CD4-positive, alpha-beta T cell treated with Interleukin-15 for 4 hours (primary cell): ENCODE data around the gene DSCAML1.

Experiments used
- DNase-seq: peaks from one replicate; pipeline ENCODE4 v3.0.0-alpha.2; 2020; ENCODE audit warnings: low spot score

The DSCAML1 gene

DNA sequence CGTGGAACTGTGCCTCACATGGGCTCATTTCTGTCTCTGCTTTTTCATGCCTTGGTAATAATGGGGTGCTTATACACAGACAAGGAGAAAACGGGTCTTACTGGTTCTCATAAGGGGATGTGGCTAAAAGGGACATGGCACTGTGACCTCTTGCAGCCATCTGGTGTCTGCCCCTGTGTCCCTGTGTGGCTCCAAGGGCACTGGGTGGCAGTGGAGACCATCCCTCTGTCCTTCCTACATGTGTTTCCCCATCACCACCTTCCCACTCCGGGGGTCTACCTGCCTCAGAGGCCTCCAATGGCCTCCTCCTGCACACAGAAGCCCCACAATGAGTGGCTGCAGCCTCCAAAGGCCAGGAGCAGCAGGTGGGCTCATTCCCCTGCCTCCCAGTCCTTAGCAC lies 248.1 kb downstream of the DSCAML1 start:
- no peak for DNase-seq

DNA sequence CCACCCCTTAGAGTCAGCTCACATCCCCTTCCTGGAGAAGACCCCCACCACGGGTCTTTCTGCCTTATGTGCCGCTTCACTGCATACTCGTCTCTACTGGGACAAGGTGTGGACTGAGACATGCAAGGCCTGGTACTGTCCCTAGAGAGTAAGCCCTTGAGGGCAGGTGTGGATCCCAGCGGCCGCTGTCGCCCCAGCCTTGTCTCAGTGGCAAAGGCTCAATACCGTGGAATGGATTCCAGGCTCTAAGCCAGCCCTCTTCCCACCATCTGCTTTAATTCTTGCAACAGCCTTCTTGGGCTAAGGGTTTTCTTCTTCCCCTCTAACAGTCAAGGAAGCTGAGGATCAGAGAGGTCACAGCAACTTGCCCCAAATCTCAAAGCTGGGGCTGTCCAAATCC lies 249.1 kb downstream of the DSCAML1 start:
- DNase-seq, result no peak

DNA sequence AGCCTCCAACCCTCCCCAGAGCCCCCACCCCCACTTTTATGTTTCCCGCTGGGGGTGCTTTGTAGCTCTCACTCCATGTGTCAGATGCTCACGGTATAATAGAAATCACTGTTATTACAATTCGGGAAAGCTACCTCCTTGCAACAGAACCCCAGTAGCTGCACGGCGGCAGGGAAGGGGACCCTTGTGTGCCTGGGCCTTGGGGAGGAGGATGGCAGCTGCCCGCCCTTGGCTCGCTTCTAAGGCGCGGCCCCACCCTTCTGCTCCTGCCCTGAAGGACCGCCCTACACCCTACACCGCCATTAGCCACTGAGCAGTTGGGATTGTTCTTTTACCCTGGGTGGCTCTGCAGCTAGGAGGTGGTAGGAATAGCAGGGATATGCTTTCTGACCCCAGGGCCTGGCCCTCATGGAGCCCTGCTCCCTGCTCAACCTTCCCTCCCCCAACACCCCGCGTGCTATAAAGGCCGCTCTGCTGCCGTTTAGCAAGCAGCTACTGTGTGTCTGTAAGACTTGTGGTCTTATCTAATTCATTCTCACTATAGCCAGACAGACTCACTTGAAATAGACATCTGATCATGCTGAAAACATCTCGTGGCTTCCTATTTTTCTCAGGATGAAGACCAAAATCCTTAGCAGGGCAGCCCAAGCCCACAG lies 249.7 kb downstream of the DSCAML1 start:
- no peak for DNase-seq

DNA sequence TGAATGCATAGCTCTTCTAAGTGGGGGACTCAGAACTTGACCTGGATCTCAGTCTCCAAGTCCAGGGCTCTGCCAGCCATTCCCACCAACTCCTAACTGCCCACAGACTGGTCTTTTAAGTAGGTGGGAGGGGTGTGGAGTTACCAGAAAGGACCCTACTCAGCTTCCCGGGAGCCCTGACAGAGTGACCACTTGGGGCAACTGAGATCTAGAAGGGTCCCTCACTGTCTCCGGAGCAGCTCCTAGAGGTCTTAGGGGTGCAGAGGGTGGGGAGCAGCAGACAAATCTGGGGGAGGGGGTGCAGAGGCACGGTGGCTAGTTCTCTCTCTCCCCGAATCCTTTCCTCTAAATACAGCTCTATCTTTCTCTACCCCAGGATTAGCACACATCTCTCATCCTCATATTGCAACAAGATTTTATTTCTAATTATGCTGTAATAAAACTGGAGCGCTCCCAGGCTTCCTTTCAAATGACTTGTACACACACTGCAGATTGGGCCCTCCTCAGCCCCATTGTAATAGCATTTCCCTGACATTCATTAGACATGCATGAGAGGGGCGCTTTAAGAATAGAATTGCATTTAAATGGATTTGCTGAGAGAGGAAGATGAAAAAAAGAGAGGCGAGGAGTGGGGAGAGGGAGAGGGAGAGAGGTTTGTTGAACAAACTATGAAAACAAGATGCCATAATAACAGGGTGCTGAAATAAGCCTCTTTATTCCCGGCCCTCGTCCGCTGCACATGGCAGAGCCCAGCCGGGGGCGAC lies 250.4 kb downstream of the DSCAML1 start:
- no peak for DNase-seq

DNA sequence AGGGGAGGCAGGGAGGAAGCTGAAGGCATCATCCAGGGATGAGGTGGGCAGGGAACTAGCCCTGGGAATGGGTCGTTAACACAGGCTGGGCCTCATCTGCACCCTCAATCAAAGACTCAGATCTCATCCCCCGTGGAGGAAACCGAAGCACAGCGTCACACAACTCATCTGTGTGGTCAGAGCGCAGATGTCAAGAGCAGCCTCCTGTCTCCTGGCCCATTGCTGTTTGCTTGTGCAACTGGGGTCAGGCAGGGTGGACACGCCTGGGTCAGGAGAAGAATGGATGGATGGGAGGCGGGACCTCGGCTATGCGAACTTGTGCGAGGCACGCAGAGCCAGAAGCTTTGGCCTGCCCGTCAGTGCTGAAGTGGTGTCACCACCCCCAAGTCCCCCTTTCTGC lies 251.3 kb downstream of the DSCAML1 start:
- no peak for DNase-seq

DNA sequence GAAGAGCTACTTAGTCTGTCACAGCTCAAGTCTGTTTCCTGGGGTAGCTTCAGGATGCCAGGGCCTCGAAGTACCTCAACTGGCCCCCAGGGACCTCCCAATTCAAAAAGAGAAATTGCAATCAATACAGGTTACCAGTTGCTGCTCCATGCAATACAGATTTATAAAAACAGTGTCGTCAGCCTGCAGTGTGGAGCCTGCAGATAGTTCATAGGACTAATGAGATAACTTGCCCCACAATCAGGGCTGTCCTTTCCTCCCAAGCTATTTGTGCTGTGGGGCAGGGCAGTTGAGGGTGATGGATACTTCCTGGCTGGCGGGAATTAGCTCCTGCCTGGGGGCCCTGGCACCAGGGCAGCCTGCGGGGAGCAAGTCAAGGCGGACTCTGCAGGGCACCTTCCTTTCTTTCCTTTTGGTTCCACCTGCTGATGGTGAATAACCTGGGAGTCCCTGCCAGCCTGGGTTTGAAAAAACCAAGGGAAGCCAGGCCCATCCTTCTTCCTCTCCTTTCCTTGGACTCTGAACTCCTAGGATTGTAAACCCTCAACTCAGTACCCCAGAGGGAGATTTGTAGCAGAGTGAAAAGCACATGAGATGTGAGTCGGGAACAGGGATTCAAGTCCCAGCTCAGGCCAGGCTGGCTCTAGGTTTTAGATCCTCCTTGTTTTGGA lies 252.8 kb downstream of the DSCAML1 start:
- DNase-seq, result no peak

DNA sequence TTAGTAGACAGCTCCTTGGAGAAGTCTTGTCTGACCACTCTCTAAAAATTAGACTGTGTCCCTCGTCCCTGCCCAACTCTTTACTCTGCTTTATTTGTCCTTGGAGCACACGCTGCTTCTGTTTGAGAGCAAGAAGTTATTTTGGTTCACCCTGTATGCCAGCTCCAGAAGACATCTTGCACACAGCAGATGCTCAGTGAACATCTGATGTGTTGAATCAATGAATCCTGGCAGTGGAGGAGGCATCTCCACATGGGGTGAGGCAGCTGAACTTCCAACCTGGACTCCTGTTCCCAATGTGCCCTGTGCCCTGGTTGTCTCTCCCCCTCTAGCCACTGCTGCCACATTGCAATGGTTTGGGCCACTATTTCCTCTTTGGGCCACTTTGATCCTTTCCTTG lies 255.8 kb downstream of the DSCAML1 start:
- DNase-seq, result no peak

DNA sequence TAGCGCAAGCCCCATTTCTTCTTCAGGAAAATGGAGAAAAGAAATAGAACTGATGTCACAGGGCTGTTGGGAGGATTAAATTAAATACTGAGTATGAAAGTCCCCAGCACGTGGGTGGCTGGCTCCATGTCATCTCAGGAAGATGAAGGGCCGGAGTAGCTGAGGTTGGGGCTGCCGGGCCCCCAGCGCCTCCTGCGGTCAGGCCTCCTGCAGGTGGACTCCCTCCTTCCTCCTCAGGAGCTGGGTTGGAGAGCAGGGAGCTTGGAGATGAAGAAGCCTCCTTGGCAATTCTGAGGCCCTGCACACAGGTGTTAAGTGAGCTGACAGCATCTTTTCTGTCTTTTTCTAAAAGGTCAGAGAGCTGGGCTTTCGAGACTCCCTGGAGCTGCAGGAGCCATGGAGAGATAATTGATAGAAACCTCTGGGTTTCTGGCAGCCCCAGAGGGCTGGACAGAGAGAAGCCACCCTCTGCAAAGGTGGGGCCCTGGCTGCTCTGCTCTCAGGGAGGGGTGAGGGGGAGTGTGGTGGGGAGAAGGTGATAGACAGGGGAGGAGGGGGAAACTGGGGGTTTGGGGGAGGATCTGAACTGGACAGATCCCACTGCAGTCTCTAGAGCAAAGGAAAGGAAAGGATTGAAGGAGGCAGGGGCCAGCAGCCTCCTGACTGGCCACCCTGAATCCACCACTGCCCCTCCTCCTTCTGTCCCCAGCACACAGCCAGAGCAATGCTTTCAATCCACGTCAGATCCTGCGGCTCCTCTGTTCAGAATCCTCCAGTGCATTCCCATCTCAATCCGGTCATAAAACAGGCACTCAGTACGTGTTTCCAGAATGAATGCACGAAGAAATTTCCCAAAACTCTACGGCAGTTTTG lies 258.5 kb downstream of the DSCAML1 start:
- no peak for DNase-seq

DNA sequence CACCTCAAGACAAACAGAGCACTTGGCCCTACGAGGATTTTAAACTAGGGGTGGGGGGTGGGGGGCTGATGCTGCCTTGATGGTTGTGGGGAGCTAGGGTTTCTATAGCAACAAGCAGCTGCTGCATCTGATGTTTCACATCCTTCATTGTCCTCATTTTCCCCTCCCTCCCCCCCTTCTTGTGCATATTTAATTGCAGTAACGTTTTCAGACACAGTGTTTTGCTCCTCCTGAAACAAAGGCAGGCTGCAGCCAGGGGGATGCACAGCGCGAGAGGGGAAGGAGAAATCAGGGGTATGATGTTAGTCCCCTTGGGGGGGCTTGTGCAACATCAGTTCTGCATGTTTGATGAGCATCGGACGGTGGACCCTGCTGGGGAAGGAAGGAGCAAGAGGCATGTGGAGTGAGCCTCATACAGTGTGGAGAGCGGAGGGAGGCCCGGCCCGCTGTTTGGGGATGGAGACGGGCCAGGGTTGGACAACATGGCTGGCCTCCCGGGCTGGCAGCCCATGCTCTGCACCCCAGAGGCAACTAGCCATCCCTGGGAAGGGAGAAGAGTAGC lies 261.1 kb downstream of the DSCAML1 start:
- no peak for DNase-seq

DNA sequence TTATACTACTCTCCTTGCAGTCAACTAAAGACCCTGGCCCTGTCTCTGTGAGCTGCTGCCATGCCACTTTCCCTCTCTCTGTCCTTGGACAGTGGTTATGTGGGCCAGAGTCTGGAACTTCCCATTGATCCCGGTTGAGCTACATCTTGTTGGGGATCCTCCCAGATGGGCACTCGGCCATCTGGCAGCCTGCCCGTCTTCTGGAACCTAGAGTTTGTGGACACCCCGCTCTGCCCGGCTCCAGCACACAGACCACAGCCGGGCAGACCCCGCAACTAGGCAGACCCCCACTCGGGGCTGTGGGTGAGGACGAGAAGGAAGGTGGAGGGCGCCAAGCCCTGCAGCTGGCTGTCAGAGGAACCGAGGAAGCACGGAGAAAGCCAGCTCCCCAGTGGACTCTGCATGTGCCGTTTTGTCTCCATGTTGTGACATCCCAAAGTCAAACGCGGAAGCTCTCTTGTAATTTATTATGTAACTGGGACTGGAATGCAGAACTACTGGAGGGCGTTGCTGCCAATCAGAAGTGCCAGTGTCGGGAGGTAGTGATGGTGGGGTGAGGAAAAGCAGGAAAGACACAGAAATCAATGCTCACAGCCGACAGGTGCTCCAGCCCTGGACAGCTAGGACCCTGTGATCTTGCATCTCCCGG lies 261.7 kb downstream of the DSCAML1 start:
- DNase-seq, result no peak

DNA sequence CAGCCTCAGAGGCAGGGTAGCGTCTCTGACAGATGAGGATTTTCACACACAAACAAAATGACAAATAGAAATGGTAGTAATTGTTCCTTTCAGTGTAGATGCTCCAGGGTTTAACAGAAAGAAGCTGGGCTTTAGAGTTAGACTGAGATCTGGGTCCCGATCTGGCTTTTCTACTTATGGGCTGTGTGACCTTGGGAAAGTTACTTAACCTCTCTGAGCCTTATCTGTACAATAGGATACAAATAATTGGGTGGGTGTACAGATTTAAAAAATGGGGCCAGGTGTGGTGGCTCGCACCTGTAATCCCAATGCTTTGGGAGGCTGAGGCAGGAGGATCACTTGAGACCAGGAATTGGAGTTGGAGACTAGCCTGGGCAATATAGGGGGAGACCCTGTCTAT lies 264.4 kb downstream of the DSCAML1 start:
- DNase-seq, result no peak

DNA sequence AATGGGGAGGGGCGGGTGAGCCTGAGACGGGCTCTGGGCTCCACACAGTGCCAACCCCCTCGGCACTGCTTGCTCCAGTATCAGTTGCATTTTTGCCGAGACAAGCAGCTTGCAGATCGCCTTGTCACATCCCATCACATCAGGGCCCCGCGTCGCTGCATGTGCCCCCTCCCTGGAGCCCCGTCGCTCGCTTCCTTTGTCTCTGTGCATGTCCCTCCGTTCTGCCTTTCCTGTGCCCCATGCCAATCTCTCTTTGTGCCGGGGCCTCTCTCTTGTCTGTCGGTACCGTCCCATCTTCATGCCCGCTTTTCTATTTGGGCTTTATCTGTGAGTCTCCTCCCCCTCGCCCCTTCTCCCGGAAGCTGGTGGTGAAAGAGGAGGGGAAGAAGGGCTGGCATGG lies 267.2 kb downstream of the DSCAML1 start:
- no peak for DNase-seq

DNA sequence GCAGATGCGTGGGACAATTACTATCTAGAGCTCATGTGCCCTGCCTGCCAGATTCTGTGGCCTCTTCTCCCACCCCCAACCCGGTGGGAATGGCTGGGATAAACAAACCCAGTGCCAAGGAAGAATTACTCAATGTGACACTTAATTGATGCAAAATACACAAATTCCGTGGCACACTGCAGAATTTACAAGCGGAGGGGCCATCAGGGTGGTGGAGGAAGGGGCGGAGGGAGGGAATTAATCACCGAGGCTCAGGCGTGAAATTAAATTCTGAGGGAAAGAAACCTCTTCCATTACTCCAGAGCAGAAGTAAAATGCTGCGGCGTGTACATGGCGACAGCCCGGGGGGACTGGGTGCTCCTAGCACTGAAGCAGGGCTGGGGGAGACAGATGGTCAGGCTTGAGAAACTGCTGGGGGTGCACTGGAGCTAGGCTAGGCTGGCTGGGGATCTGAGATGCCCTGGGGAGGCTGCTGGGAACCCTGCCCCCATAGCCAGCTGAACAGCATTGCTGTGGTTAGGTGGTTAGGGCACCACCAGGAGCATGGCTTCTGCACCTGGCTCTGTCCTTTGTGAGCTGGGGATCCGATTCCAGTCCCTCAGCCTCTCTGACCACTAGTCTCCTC lies 268.8 kb downstream of the DSCAML1 start:
- no peak for DNase-seq

DNA sequence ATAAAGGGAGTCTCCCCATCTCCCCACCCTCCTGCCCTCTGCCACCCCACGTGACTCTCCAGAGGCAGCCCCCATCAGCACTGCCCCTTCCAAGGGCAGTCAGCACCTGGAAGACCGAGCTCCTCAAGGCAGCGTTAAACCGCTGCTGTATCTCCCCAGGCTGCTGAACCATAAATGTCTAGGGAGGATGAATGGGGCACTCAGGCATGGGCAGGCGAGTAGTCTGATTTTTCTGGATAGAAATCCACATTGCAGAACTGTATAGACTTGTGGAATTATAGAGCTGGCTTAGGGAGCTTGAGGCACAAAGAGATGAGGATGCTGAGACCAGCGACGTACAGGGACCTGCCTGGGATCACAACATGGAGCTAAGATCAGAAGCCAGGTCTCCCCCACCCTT lies 269.7 kb downstream of the DSCAML1 start:
- DNase-seq, result no peak

DNA sequence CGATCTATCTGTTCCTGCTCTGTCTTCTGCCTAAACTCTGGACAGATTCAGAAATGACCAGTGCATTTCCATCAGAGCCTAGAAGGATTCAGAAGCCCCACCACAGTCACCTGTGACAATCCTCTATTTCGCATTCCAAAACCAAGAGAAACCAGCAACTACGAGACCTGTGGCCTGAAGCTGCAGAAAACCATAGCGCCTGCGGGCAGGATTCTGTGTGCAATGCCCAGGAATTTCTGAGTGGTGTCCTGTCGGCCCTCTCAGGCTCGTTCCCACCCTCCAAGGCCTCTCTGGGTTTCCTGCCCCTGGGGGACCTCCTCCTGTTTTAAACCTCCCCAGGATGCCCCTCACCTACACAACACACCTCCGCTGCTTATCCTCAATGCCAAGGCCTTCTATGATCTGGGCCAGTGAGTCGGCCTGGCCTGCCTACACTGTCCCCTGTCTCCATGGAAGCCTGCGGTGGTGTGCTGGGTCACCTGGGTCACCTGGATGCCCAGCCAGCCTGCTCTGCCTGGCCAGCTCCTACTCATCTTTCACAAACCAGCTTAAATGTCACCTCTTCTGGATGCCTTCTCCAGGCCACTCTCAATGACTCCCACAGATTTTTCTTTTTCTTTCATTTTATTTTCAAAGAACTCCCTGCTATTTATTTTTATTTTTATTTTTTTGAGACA lies 271.0 kb downstream of the DSCAML1 start:
- DNase-seq, result no peak

DNA sequence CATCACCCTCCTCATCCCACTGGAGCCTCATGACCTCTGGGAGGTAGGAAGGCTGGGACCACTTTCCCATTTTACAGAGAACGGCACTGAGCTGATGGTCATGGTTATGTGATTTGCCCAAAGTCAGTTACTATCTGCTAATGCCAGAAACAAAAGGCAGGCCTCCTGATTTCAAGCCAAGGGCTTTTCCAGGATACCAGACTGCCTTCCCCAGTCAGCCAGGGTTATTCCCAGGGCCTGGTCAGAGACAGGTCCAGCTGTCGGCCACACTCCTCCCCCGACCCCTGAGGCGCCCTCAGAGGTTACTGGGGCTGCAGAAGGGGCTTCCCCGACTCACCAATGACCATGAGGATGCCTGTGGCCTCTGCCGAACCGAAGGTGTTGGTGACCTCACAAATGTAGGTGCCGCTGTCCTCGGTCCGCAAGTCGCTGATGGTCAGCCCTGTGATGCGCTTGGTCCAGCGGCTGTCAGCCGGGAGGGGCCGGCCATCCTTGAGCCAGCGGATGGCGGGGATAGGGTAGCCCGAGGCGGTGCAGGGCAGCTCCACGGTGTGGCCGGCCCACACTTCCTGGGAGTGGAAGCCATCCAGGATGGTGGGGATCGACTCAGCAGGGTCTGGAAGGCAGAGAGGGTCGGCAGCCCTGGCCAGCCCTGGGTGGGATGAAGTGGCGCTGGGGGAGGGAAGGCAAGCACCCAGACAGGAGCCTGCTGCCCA lies 272.4 kb downstream of the DSCAML1 start:
- no peak for DNase-seq

DNA sequence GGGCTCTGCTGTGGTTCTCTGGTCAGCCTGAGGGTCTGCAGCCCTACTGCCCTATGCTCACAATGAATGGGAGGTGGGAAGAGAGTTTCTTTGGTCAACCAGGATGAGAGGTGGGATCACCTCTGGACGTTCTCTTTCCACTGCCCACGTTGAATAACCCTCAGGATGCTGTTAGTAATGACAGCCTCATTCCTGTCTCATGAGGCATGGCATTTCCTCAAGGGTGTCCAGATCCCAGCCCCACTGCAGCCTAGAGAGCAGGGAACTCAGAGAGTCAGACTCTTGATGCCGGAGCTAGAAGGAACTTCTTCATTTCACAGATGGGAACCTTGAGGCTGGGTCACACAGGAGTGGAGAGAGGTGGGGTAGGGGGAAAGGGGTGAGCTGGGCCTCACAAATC lies 273.3 kb downstream of the DSCAML1 start:
- no peak for DNase-seq

DNA sequence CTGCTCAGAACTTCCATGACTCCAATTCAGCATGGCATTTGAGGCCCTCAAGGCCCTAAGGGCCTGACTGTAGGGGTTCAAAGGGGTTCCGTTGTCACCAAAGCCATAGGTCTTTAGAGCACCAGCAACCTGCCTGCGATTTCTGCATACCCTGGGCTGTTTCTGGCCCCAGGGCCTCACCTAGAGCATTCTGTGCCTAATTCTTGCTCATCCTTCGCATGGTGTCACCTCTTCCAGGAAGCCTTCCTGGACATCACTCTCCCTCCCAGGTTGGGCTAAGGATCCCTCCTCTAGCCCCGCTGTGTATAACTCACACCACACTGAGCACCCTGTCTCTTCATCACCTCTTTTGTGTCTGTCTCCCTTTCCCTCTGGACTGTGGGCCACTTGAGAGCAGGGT lies 275.0 kb downstream of the DSCAML1 start:
- DNase-seq, result no peak

DNA sequence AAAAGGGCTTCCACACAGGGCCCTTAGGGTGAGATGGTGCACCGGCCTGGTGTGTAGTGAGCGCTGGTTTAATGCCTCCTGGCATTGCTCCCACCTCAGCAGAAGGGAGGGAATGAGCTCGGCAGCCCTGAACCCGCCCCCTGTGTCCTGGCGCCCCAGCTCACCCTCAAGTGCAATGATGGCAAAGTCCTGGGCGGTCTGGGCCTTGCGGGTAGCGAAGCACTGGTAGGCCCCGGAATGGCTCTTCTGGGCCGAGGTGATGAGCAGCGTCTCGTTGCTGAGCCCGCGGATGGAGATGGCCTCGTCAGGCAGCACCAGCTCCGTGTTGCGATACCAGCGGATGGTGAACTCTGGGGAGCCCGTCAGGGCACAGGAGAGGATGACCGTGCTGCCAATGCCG lies 276.1 kb downstream of the DSCAML1 start:
- no peak for DNase-seq

DNA sequence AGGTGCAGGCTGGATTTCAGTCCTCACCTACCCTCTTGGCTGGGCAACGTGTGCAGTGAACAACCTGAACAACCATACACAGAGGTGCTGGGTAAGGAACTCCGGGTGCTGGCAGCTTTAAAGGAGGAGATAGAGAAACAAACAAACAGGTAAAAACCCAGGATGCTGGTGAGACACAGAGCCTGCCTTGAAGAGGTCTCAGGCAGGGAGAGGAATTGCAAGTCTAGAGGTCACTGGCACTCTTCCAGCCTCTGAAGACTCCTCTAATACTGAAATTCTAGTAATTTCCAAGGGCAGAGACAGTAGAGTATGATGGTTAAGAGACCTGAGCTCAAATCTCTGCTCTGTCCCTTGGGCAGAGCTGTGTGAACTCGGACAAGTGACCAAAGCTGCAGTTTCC lies 276.8 kb downstream of the DSCAML1 start:
- DNase-seq, result no peak
